Left cardiac atrium (tissue), 4 donors: Measurements from ENCODE around the gene ZFYVE21. TPM values are rescaled to one million over a fixed set of nuclear protein-coding genes. Genes with fewer than 3 reads are reported as not detected.
"Not testable (repeated sequence)": the region's sequence is repeated elsewhere in the genome, so short reads cannot be mapped to it uniquely, and the experiment has no call there.

Experiments used
- ATAC-seq, 2 donors: fragments of 200-7000 bp; cut with Tn5 transposase; one replicate each; pipeline ENCODE4 v1.9.1; 2020; ENCODE audit warnings: mild to moderate bottlenecking in 2 of 2, moderate library complexity in 2 of 2
- DNase-seq: peaks from one replicate; pipeline ENCODE4 v3.0.0-alpha.2; 2020
- intact Hi-C, 2 donors: fragments of 100-400 bp; cut with DNase I; formaldehyde crosslinking; loops; one replicate each; pipeline versions ENCODE4 v1.14.1 to v1.15.1; 2022 to 2023
- total RNA-seq, 2 donors: library from RNA; stranded (reverse); fragmentation: NEBNext Ultra II Directional; extraction: Animal tissue kit (Norgen Biotek cat#: 25700); gene quantifications; one replicate each; pipeline ENCODE4 v1.2.1, GENCODE V29; 2021
- donor health status: DM: no; HTN: yes; CAD: no.
- donor health status: DM: no; HTN: yes; CAD: no; lungs with severe emphysema.
- donor health status: DM: yes; HTN: yes; CAD: no.
- donor health status: Dilated cardiomyopathy.

ZFYVE21 gene
- total RNA-seq, 2 donors from 2014 or later: 47.0 to 48.7 TPM

- intact Hi-C loops: no loop called here
- no peak for ATAC-seq
Measured at GRCh38 chr14:103770902-103771301, 55.3 kb downstream of the ZFYVE21 start.

GRCh38 chr14:103772078-103772712, 56.6 kb downstream of the ZFYVE21 start:
- ATAC-seq: no peak
- DNase-seq: no peak
- intact Hi-C loops: no loop called here

More at GRCh38 chr14:103770902-103771301, 55.3 kb downstream of the ZFYVE21 start:
- no peak for DNase-seq

- intact Hi-C loops: no loop called here
- no peak for DNase-seq
- no peak for ATAC-seq
Measured at GRCh38 chr14:103773521-103773920, 57.9 kb downstream of the ZFYVE21 start.

GRCh38 chr14:103775506-103775905, 59.9 kb downstream of the ZFYVE21 start:
- DNase-seq (no peak), ATAC-seq (peak in 1 of 2 donors; percentile 68)
- intact Hi-C loops: no loop called here

- ATAC-seq, DNase-seq, intact Hi-C loops: not testable (repeated sequence)
Measured at GRCh38 chr14:103776319-103776718, 60.7 kb downstream of the ZFYVE21 start.

- intact Hi-C loops: no loop called here
- no peak for DNase-seq
- ATAC-seq: no peak
Measured at GRCh38 chr14:103782376-103782775, 66.8 kb downstream of the ZFYVE21 start.

Other genes starting within 250 kb of the ZFYVE21 start
- 100 to 1,000 TPM; 407 to 412 TPM for gene CKB, start 193.0 kb upstream of the ZFYVE21 start, total RNA-seq
- 1 to 10 TPM; 6.0 to 8.5 TPM for gene TRMT61A, start 186.6 kb upstream of the ZFYVE21 start, total RNA-seq
- 10 to 100 TPM; 15.2 to 23.6 TPM for gene BAG5, start 153.2 kb upstream of the ZFYVE21 start, total RNA-seq
- gene COA8, start 152.8 kb upstream of the ZFYVE21 start, total RNA-seq: 10 to 100 TPM; 37.8 to 42.5 TPM
- 100 to 1,000 TPM; 118 to 139 TPM for gene KLC1, start 86.6 kb upstream of the ZFYVE21 start, total RNA-seq
- gene XRCC3, start 359 bp upstream of the ZFYVE21 start, total RNA-seq: 1 to 10 TPM; 3.8 to 4.4 TPM
- gene PPP1R13B, start 131.8 kb downstream of the ZFYVE21 start, total RNA-seq: 10 to 100 TPM; 63.0 to 89.3 TPM
- 10 to 100 TPM in 1 of 2 donors, 1 to 10 TPM in 1; 3.5 to 12.1 TPM for gene TDRD9, start 212.6 kb downstream of the ZFYVE21 start, total RNA-seq
- 10 to 100 TPM; 11.6 to 14.9 TPM for gene RD3L, start 226.7 kb downstream of the ZFYVE21 start, total RNA-seq